Naive B cell (primary cell): ENCODE results near the gene RETNLB. TPM values are rescaled to one million over a fixed set of nuclear protein-coding genes. Genes with fewer than 3 reads are reported as not detected.
A peak's percentile ranks its signal among the peaks of the same experiment; 100 is the strongest.

Source experiments
- ATAC-seq, 2 donors: fragments of 150-1000 bp; cut with Tn5 transposase; 2 replicates each; pipeline ENCODE4 v1.10.0; 2021; ENCODE audit warnings: low read depth in 2 of 2, mild to moderate bottlenecking in 2 of 2, moderate library complexity in 2 of 2
- DNase-seq: peaks from one replicate; pipeline ENCODE4 v3.0.0; 2022
- H3K27ac Mint-ChIP-seq, 6 donors: one replicate each; pipeline ENCODE4 v1.8.0; 2020 to 2022; ENCODE audit warnings: mild to moderate bottlenecking in 6 of 6, mixed read lengths in 6 of 6, moderate library complexity in 5 of 6, inconsistent platforms in 2 of 6
- H3K27me3 Mint-ChIP-seq, 3 donors: one replicate each; pipeline ENCODE4 v1.8.0; 2021 to 2022; ENCODE audit warnings: mixed read lengths in 3 of 3, mild to moderate bottlenecking in 1 of 3
- H3K36me3 Mint-ChIP-seq, 2 donors: one replicate each; pipeline ENCODE4 v1.8.0; 2020 to 2022; ENCODE audit warnings: mixed read lengths in 2 of 2, inconsistent platforms in 1 of 2, mild to moderate bottlenecking in 1 of 2
- H3K4me1 Mint-ChIP-seq, 3 donors: one replicate each; pipeline ENCODE4 v1.8.0; 2020 to 2022; ENCODE audit warnings: mixed read lengths in 3 of 3, inconsistent platforms in 1 of 3, mild to moderate bottlenecking in 1 of 3, moderate library complexity in 1 of 3
- H3K4me3 Mint-ChIP-seq, 8 donors: one replicate each; pipeline ENCODE4 v1.8.0; 2020 to 2022; ENCODE audit warnings: mild to moderate bottlenecking in 8 of 8, mixed read lengths in 8 of 8, moderate library complexity in 8 of 8, inconsistent platforms in 2 of 8
- H3K9me3 Mint-ChIP-seq, 7 donors: one replicate each; pipeline ENCODE4 v1.8.0; 2020 to 2022; ENCODE audit warnings: mixed read lengths in 7 of 7, mild to moderate bottlenecking in 5 of 7, inconsistent platforms in 2 of 7, moderate library complexity in 1 of 7
- polyA plus RNA-seq, 6 donors: library from polyadenylated mRNA; unstranded; fragments of 300-500 nt; fragmentation: Illumina TruSeq; gene quantifications; one replicate each; pipeline ENCODE4 v1.2.3, GENCODE V29; 2021; ENCODE audit warnings: low read depth in 6 of 6

The RETNLB gene
- polyA plus RNA-seq, 6 donors from 2014 or later = not detected

- Mint-ChIP-seq H3K4me1 (peaks cover 4 to 7% (median 5%) of the 10 kb centered on the region in 3 donors), H3K27ac (no peak overlapping the region)
- ATAC-seq = no peak
Measured at GRCh38 chr3:108728105-108728504, 29.1 kb downstream of the RETNLB start.

GRCh38 chr3:108724101-108724500, 33.1 kb downstream of the RETNLB start:
- DNase-seq (no peak), ATAC-seq (no peak)
- H3K4me1 Mint-ChIP-seq = peaks cover 4 to 7% (median 5%) of the 10 kb centered on the region in 3 donors
- no peak overlapping the region for H3K4me3 Mint-ChIP-seq
- H3K27me3 Mint-ChIP-seq = peaks cover 0 to 10% (median 3%) of the 10 kb centered on the region in 3 donors
- H3K9me3 Mint-ChIP-seq = peaks cover 0 to 14% (median 4%) of the 10 kb centered on the region in 7 donors
- no peaks in the 10 kb centered on the region for H3K36me3 Mint-ChIP-seq
- no peak overlapping the region for H3K27ac Mint-ChIP-seq

More at GRCh38 chr3:108728105-108728504, 29.1 kb downstream of the RETNLB start:
- H3K27me3 Mint-ChIP-seq = peaks cover 4 to 19% (median 16%) of the 10 kb centered on the region in 3 donors
- H3K36me3 Mint-ChIP-seq = no peaks in the 10 kb centered on the region
- H3K9me3 Mint-ChIP-seq = peaks cover 0 to 3% (median 0%) of the 10 kb centered on the region in 7 donors
- no peak overlapping the region for H3K4me3 Mint-ChIP-seq
- no peak for DNase-seq

- Mint-ChIP-seq H3K27ac (no peak overlapping the region), H3K36me3 (no peaks in the 10 kb centered on the region), H3K4me3 (no peak overlapping the region), H3K27me3 (peaks cover 4 to 10% (median 8%) of the 10 kb centered on the region in 3 donors), H3K9me3 (peaks cover 0 to 14% (median 4%) of the 10 kb centered on the region in 7 donors), H3K4me1 (peaks cover 4 to 7% (median 5%) of the 10 kb centered on the region in 3 donors)
- DNase-seq = no peak
- ATAC-seq = no peak
Measured at GRCh38 chr3:108722724-108723123, 34.5 kb downstream of the RETNLB start.

- H3K4me1 Mint-ChIP-seq = peaks cover 3 to 4% (median 4%) of the 10 kb centered on the region in 3 donors
- no peak overlapping the region for H3K27ac Mint-ChIP-seq
- no peak for ATAC-seq
- peaks cover 0 to 4% of the 10 kb centered on the region in 2 donors for H3K36me3 Mint-ChIP-seq
- no peak for DNase-seq
- peaks cover 0 to 14% (median 4%) of the 10 kb centered on the region in 7 donors for H3K9me3 Mint-ChIP-seq
- no peak overlapping the region for H3K4me3 Mint-ChIP-seq
- peaks cover 4 to 17% (median 10%) of the 10 kb centered on the region in 3 donors for H3K27me3 Mint-ChIP-seq
Measured at GRCh38 chr3:108719178-108719806, 37.9 kb downstream of the RETNLB start.

GRCh38 chr3:108718454-108718853, 38.8 kb downstream of the RETNLB start:
- Mint-ChIP-seq H3K4me1 (no peaks in the 10 kb centered on the region), H3K27me3 (peaks cover 4 to 18% (median 12%) of the 10 kb centered on the region in 3 donors), H3K27ac (no peak overlapping the region), H3K9me3 (peaks cover 0 to 14% (median 3%) of the 10 kb centered on the region in 7 donors), H3K4me3 (no peak overlapping the region), H3K36me3 (peaks cover 0 to 4% of the 10 kb centered on the region in 2 donors)
- ATAC-seq (no peak), DNase-seq (no peak)

GRCh38 chr3:108713816-108714215, 43.4 kb downstream of the RETNLB start:
- H3K27ac Mint-ChIP-seq = no peak overlapping the region
- peak in 1 of 2 donors; percentile 27 for ATAC-seq

GRCh38 chr3:108713009-108713516, 44.1 kb downstream of the RETNLB start:
- H3K9me3 Mint-ChIP-seq = peaks cover 0 to 4% (median 0%) of the 10 kb centered on the region in 7 donors
- H3K36me3 Mint-ChIP-seq = peaks cover 0 to 4% of the 10 kb centered on the region in 2 donors
- no peaks in the 10 kb centered on the region for H3K4me1 Mint-ChIP-seq
- DNase-seq (no peak), ATAC-seq (no peak)
- H3K4me3 Mint-ChIP-seq = no peak overlapping the region
- peaks cover 14 to 23% (median 18%) of the 10 kb centered on the region in 3 donors for H3K27me3 Mint-ChIP-seq
- H3K27ac Mint-ChIP-seq = no peak overlapping the region

More at GRCh38 chr3:108713816-108714215, 43.4 kb downstream of the RETNLB start:
- Mint-ChIP-seq H3K9me3 (peaks cover 0 to 4% (median 0%) of the 10 kb centered on the region in 7 donors), H3K27me3 (peaks cover 19 to 24% (median 23%) of the 10 kb centered on the region in 3 donors), H3K4me3 (no peak overlapping the region), H3K36me3 (peaks cover 0 to 4% of the 10 kb centered on the region in 2 donors), H3K4me1 (no peaks in the 10 kb centered on the region)
- DNase-seq = no peak

Other genes with a start within 250 kb of the RETNLB start
- under 1 TPM in 2 of 6 donors, not detected in 4; 0.05 to 0.06 TPM for gene MYH15, start 246.8 kb downstream of the RETNLB start, polyA plus RNA-seq
- 1 to 10 TPM; 3.4 to 7.6 (median 4.8) TPM for gene CIP2A, start 168.0 kb downstream of the RETNLB start, polyA plus RNA-seq
- 10 to 100 TPM in 5 of 6 donors, 1 to 10 TPM in 1; 10.0 to 21.7 (median 17.6) TPM for gene DZIP3, start 167.7 kb downstream of the RETNLB start, polyA plus RNA-seq
- under 1 TPM; 0.24 to 0.62 (median 0.35) TPM for gene TRAT1, start 65.4 kb upstream of the RETNLB start, polyA plus RNA-seq
- not detected for gene GUCA1C, start 196.5 kb upstream of the RETNLB start, polyA plus RNA-seq